Endothelial cell of umbilical vein (primary cell): ENCODE data around the gene CMSS1. TPM values are rescaled to one million over a fixed set of nuclear protein-coding genes. Genes with fewer than 3 reads are reported as not detected.

Source experiments
- BruUV-seq: library from RNA; stranded (reverse); fragments of 400-500 nt; replicated peaks from 2 replicates; lab custom pipeline; 2021; lab: Mats Ljungman, UMichigan
- CTCF ChIA-PET: fragments of 300-600, 350-600 bp; sonication (Branson Sonifier 250); formaldehyde crosslinking; loops from one replicate; lab custom pipeline; 2021; ENCODE audit warnings: antibody characterized with exemption, inconsistent platforms; lab: Charles Lee
- POLR2A ChIA-PET: fragments of 300-600, 350-600 bp; sonication (Branson Sonifier 250); formaldehyde crosslinking; loops from one replicate; lab custom pipeline; 2021; ENCODE audit warnings: antibody characterized with exemption, inconsistent platforms; lab: Charles Lee
- DNase-seq: peaks from one replicate; pipeline ENCODE4 v3.0.0-alpha.2; 2011; ENCODE audit warnings: low read depth, low spot score
- FAIRE-seq: peaks from 2 replicates; lab custom pipeline; 2011; peaks lifted over from hg19 to GRCh38; lab: Jason Lieb, UNC
- H2AFZ ChIP-seq: 2 replicates; pipeline ENCODE4 v1.6.0; 2012; ENCODE audit warnings: low read depth, low read length, control low read depth, inconsistent platforms
- H3K27ac ChIP-seq: 2 replicates; pipeline ENCODE4 v1.5.1; 2011; ENCODE audit warnings: low read depth, mild to moderate bottlenecking, control low read depth, low read length, moderate library complexity; ENCODE audit not compliant: insufficient read depth
- H3K27me3 ChIP-seq, 2 experiments: 2 replicates each; pipeline versions ENCODE4 v1.6.0 to v1.6.1; 2011; ENCODE audit warnings: low read length in 2 of 2, mixed read lengths in 1 of 2; ENCODE audit not compliant: control insufficient read depth in 2 of 2, insufficient read depth in 2 of 2
- H3K36me3 ChIP-seq, 2 experiments: 2 replicates in 1 of 2; 3 replicates in 1 of 2; pipeline ENCODE4 v1.5.1; 2011; ENCODE audit warnings: low read length in 2 of 2, mild to moderate bottlenecking in 1 of 2, moderate library complexity in 1 of 2; ENCODE audit not compliant: control insufficient read depth in 2 of 2, insufficient read depth in 2 of 2; ENCODE audit errors: extremely low read depth in 1 of 2
- H3K4me1 ChIP-seq: 3 replicates; pipeline ENCODE4 v1.5.1; 2011; ENCODE audit warnings: mild to moderate bottlenecking, low read length; ENCODE audit not compliant: control insufficient read depth, insufficient read depth; ENCODE audit errors: extremely low read depth
- H3K4me2 ChIP-seq: 2 replicates; pipeline ENCODE4 v1.6.1; 2011; ENCODE audit warnings: low read length, control low read depth, mixed read lengths; ENCODE audit not compliant: insufficient read depth
- H3K4me3 ChIP-seq, 3 experiments: fragments of 200-600 bp in 1 of 3; sonication (generic), shearing (Covaris generic) in 1 of 3; replicated peaks in 1 of 3; 2 replicates each; pipeline ENCODE4 v1.5.1; 2011 to 2016; ENCODE audit warnings: control low read depth in 3 of 3, low read length in 3 of 3, mild to moderate bottlenecking in 2 of 3, inconsistent platforms in 1 of 3, low read depth in 1 of 3, moderate library complexity in 1 of 3; ENCODE audit not compliant: insufficient read depth in 1 of 3
- H3K79me2 ChIP-seq: 2 replicates; pipeline ENCODE4 v1.6.0; 2012; ENCODE audit warnings: low read length, inconsistent platforms; ENCODE audit not compliant: control insufficient read depth, insufficient read depth
- H3K9ac ChIP-seq: replicated peaks from 2 replicates; pipeline ENCODE3; 2011; ENCODE audit warnings: low read length, control low read depth; ENCODE audit not compliant: insufficient read depth; ENCODE audit errors: extremely low read depth
- H3K9me1 ChIP-seq: replicated peaks from 3 replicates; pipeline ENCODE4 v1.6.0; 2011; ENCODE audit warnings: mild to moderate bottlenecking, low read length; ENCODE audit not compliant: control insufficient read depth, insufficient read depth; ENCODE audit errors: extremely low read depth
- H3K9me3 ChIP-seq: replicated peaks from 2 replicates; pipeline ENCODE4 v1.5.1; 2012; ENCODE audit warnings: low read length, inconsistent platforms; ENCODE audit not compliant: control insufficient read depth, insufficient read depth
- H4K20me1 ChIP-seq: replicated peaks from 2 replicates; pipeline ENCODE3; 2011; ENCODE audit warnings: mild to moderate bottlenecking, low read length; ENCODE audit not compliant: control insufficient read depth, insufficient read depth; ENCODE audit errors: extremely low read depth
- CTCF ChIP-seq, 2 donors: IDR thresholded peaks; 1 replicate in 1 of 2; 2 replicates in 1 of 2; pipeline ENCODE4 v1.5.1; 2011; ENCODE audit warnings: low read length in 2 of 2, mild to moderate bottlenecking in 2 of 2, moderate library complexity in 2 of 2, control low read depth in 1 of 2, inconsistent platforms in 1 of 2, low read depth in 1 of 2; ENCODE audit not compliant: insufficient read depth in 1 of 2; ENCODE audit errors: extremely low read depth in 1 of 2
- EZH2 ChIP-seq: IDR thresholded peaks from 2 replicates; pipeline ENCODE4 v1.6.1; 2012; ENCODE audit warnings: borderline replicate concordance, low read depth, mild to moderate bottlenecking, moderate library complexity, low read length, inconsistent platforms; ENCODE audit not compliant: severe bottlenecking
- FOS ChIP-seq: IDR thresholded peaks from 2 replicates; pipeline ENCODE4 v1.6.1; 2011; ENCODE audit warnings: mild to moderate bottlenecking, low read length, moderate library complexity, borderline replicate concordance; ENCODE audit not compliant: insufficient read depth
- GATA2 ChIP-seq: IDR thresholded peaks from 2 replicates; pipeline ENCODE4 v1.7.0; 2011; ENCODE audit warnings: low read depth, mild to moderate bottlenecking, moderate library complexity, mixed read lengths, low read length; ENCODE audit not compliant: insufficient read length, insufficient read depth
- JUN ChIP-seq: IDR thresholded peaks from 2 replicates; pipeline ENCODE4 v1.6.1; 2011; ENCODE audit warnings: borderline replicate concordance, low read depth; ENCODE audit not compliant: insufficient read length, insufficient read depth
- MAX ChIP-seq: IDR thresholded peaks from 2 replicates; pipeline ENCODE4 v1.6.1; 2011; ENCODE audit not compliant: insufficient read depth, insufficient read length
- MYC ChIP-seq: IDR thresholded peaks from one replicate; pipeline ENCODE4 v1.6.1; 2011; ENCODE audit warnings: mild to moderate bottlenecking, low read depth, low read length
- POLR2A ChIP-seq: IDR thresholded peaks from 2 replicates; pipeline ENCODE4 v1.6.1; 2012; ENCODE audit warnings: low read depth, mild to moderate bottlenecking, control low read depth, low read length
- POLR2AphosphoS5 ChIP-seq: IDR thresholded peaks from 2 replicates; pipeline ENCODE4 v1.6.1; 2012; ENCODE audit warnings: low read depth, mild to moderate bottlenecking, control low read depth, low read length, moderate library complexity; ENCODE audit not compliant: insufficient read depth
- dilution Hi-C: fragments of 300-500 bp; cut with MboI; formaldehyde crosslinking; loops from one replicate; pipeline ENCODE4 v1.15.0; 2019; ENCODE audit warnings: low sequenced_read_pairs; ENCODE audit not compliant: extremely low pct_ligation_motif_present
- intact Hi-C: fragments of 100-400 bp; cut with micrococcal nuclease; formaldehyde crosslinking; loops from one replicate; pipeline ENCODE4 v1.10.0; 2022
- polyA plus RNA-seq, 4 experiments: library from polyadenylated mRNA; depleted of rRNA in 3 of 4; stranded (reverse) in 3 of 4; unstranded in 1 of 4; fragments of >200 nt; gene quantifications; 2 replicates each; pipeline versions ENCODE4 v1.2.1 to v1.2.3, GENCODE V29; 2011 to 2012; ENCODE audit warnings: missing spikeins in 1 of 4
- total RNA-seq: library from RNA; stranded (reverse); gene quantifications from 2 replicates; pipeline ENCODE4 v1.2.3, GENCODE V29; 2021

Gene CMSS1
- total and polyA plus RNA-seq, 2 donors (not counting 3 experiments of a cell fraction or from before 2014, with no cell fraction given), result 9.7 to 60.6 TPM

GRCh38 chr3:100090669-100091005, 273.0 kb downstream of the CMSS1 start:
- Histone ChIP-seq H3K9me3 (no peaks in the 10 kb centered on the region), H3K4me1 (peaks cover 5% of the 10 kb centered on the region), H2AFZ (no peak overlapping the region), H3K36me3 (no peaks in the 10 kb centered on the region), H3K79me2 (no peaks in the 10 kb centered on the region), H4K20me1 (no peaks in the 10 kb centered on the region), H3K4me3 (no peak overlapping the region), H3K27ac (no peak overlapping the region), H3K4me2 (no peak overlapping the region), H3K9ac (no peak overlapping the region), H3K27me3 (no peaks in the 10 kb centered on the region), H3K9me1 (no peaks in the 10 kb centered on the region)
- intact Hi-C loops (loop anchor here (5.0 kb wide), 1 partner anchor 67 kb away; no protein-coding TSS in a partner anchor), dilution Hi-C loops (no loop called here)
- DNase-seq, result no peak
- no TSS peak for BruUV-seq
- ChIA-PET POLR2A (no interaction called here), CTCF (interaction anchor here (1.0 to 2.8 kb wide), 6 partner anchors 14 to 247 kb away, joined by 3 to 16 read pairs (median 5); no protein-coding TSS in a partner anchor)
- FAIRE-seq, result no peak
- TF ChIP-seq POLR2A (no peak), POLR2AphosphoS5 (no peak), MAX (no peak), MYC (no peak), CTCF (IDR thresholded peaks at IDR 0.05; ENCODE audit: extremely low read depth in 1 of 2, insufficient read depth in 1 of 2, low read depth in 1 of 2, low read length in 2 of 2) (no peak), JUN (no peak), EZH2 (no peak), GATA2 (no peak), FOS (no peak)
